Stimulated activated CD8-positive, alpha-beta memory T cell treated with anti-CD3 and anti-CD28 coated beads, Interleukin-15, amount 100 ng/mL, for 48 hours (primary cell): ENCODE measurements around the gene SIGLEC14.
"Not testable (repeated sequence)": the region's sequence is repeated elsewhere in the genome, so short reads cannot be mapped to it uniquely, and the experiment has no call there.

ENCODE experiments used
- DNase-seq, 2 donors: peaks; one replicate each; pipeline ENCODE4 v3.0.0-alpha.2; 2020; ENCODE audit warnings: low read depth in 2 of 2

SIGLEC14 gene

DNA sequence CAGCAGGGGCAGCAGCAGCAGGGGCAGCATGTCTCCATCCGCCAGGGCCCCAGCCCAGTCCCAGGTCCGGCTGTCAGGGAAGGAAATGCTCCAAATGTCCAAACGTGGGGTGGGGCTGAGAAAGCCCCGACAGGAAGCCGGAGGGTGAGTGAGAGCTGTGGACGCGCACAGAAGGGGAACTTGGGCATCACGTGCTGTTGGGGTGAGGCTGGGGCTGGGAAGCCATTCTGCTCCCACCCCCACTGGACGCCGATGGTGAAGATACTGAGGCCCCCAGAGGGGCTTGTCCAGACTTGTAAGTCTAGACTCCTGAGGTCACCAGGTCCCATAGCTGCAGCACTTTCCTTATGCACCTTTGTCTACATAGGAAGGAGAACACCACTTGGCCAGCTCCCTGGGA is at the start of gene SIGLEC14:
TSS of gene SIGLEC14 (minus strand) at position 96 of the 400 bp plus-strand sequence. CDS start at position 30, 66 bp downstream.
- not testable (repeated sequence) for DNase-seq

- DNase-seq: no peak
These were observed 49.2 kb upstream of the SIGLEC14 start for GRCh38 chr19:51695702-51696315.

DNA sequence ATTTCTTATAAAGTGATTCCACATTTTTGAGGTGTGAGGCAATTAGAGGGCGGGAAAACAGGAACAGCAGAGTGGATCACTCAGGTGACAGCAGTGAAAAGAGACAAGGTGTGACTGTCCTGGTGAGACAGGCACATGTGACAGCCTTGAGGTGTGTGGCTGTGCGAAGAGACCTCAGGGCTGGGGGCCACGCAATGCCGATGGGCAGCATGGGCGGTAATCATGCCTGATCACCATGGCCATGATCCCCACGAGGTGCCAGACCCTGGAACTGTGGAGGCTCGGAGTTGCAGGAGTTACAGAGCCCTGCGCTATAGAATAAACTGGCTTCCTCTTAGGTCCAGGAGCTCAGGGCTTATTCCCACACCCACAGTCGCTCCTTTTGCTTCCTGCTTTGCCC is 48.5 kb upstream of the SIGLEC14 start:
- DNase-seq: no peak

GRCh38 chr19:51694318-51695085 is 47.9 kb upstream of the SIGLEC14 start:
- no peak for DNase-seq

GRCh38 chr19:51693819-51694218 is 47.2 kb upstream of the SIGLEC14 start:
- DNase-seq: no peak

GRCh38 chr19:51693260-51693659 is 46.6 kb upstream of the SIGLEC14 start, which contains the start of gene SPACA6:
Gene SPACA6, plus strand, starts transcription at chr19:51693330. Its CDS starts 197 bp downstream, at chr19:51693527.
- DNase-seq: no peak

DNA sequence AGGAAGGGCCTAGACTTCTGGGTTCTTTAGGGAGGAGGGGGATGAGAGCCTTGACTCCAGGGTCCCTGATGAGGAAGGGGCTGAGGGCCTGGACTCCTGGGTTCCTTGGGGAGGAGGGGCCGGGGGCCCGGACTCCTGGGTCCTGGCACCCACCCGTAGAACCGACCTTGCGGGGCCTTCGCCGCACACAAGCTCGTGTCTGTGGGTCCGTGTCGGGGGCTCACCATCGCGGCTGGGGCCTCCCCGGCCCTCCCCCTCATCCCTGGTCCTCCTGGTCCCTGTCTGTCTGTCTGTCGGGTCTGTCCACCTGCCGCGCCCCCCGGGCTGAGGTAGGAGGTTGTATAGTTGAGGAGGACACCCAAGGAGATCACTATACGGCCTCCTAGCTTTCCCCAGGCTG is 45.8 kb upstream of the SIGLEC14 start:
- DNase-seq: no peak

DNA sequence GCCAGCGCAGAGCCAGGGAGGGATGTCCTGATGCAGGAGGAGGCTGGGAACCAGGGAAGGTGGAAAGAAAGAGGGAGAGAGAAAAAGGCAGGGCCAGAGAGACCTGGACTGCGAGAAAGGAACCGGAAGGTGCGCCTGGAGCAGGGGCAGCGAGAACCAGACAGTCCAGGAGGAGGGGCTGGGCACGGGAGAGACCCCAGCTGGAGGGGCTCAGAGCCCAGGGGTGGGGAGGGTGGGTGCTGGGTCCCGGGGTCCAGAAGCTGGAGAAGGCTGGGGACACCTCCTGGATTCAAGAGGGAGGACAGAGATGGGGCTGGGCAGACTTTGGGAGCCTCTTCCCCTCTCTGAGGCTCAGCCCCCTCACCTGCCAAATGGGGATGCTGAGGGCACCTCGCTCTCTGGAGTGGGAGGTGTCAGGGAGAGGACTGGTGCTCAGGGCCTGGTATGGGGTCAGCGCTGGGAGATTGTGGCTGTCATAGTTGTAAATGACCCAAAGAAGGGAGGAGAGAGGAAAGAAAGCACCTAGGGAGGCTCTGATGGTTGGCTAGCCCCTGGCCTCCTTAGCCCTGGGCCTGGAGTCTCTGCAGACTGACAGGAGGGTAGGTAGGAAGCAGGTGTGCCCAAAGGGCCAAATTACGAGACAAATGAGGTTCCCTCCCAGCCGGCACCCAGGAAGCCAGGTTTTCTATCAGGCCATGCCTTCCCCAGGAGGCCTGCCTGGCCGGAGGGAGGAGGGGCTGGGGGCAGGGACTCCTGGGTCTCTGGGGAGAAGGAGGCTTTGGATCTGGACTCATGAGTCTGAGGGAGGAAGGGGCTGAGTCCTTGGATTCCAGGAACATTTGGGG is 45.2 kb upstream of the SIGLEC14 start:
- DNase-seq: no peak

GRCh38 chr19:51691074-51691583 is 44.5 kb upstream of the SIGLEC14 start:
- DNase-seq: no peak

DNA sequence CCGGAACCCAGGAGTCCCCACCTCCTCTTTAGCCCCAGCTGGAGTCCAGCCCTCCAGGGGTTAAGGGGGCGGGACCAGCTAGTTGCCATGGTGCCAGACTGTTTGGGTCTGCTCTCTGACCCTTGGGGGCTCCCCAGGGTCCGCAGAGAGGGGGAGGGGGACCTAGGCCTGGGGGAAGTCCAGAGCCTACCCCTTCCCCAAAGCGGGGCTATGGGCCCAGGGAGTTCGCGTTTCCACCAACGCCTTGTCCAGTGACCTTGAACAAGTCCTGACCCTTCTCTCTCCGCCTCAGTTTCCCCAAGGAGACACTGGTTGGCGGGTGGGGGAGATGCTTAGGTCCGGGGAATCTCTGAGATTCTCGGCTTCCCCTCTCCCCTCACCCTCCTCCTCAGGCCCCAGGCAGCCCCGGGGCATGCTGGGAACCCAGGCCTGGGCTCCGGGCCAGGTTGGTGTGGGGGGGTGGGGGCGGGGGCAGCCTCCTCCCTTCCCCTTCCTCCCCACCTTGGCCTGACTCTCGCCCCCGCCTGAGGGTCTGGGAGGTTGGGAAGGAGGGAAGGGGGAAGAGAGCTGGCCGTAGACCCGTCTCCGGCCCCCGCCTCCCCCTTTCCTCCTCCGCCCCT is 43.9 kb upstream of the SIGLEC14 start:
- DNase-seq: peak; percentile 50 to 53

DNA sequence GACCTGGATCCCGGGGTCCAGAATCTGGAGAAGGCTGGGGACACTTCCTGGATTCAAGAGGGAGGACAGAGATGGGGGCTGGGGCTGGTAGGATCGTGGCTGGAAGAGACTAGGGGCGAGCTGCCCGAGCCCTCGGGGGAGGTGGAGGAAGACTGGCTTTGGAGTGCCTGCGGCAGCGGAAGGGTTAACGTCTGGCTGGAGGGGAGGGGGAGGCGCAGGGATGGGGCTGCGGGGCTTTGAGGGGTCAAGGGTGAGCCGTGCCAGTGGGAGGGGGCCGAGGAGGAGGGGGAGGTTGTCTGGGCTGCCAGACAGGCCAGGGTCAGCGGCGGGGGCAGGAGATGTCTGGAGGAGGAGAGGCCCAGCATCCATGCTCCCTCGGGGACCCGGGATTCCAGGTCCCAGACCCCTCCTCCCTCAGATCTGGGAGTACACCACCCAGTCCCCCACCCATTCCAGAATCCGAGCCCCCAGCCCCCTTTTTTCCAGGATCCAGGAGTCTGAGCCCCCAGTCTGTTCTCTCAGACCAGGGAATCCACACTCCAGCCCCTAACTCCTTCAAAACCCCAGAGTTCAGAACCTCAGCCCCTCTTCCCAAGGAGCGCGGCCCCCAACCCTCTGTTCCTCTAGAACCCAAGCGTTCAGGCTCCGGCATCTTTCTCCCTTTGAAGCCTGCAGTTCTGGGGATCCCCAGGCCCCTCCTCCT is 43.3 kb upstream of the SIGLEC14 start:
- no peak for DNase-seq

DNA sequence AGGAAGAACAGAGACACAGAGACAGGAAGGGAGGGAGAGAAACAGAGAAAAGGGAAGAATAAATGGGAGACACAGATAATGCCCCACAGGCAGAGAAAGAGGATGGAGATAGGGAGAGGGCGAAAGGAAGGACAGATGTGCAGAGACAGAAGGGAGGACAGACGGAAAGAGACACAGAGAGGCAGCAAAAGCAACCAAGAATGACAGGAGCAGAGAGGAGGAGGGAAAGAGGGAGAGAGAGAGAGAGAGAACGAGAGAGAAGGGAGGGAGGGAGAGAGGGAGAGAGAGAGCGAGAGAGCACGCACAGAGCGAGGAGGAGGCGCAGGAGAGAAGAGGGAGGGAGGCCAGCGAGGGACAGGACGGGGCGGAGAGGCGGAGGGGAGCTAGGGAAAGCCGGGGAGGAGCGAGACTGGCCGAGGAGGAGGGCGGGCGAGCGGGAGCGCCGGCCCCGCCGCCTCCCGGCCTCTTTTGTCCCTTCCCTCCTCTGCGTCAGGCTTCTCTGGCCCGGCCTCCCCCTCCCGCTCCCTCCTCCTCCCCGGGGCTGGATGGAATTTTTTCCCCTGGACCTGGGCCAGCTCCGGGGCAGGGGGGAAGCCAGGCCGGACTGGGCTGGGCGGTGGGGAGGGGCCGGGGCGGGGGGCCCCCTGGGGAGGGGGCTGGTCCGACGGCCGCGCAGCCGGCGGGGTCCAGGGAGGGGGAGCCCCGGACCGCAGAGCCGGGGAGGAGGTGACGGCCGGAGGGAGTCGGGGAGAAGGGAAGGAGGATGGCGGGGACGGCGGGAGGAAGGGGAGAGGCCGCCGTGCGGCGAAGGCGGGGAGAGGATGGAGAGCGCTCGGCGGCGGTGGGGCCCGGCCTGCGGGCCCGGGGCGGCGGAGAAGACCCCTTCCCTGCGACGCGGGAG is 42.3 kb upstream of the SIGLEC14 start:
- no peak for DNase-seq

- no peak for DNase-seq
These were observed 41.4 kb upstream of the SIGLEC14 start for GRCh38 chr19:51687791-51688670.

DNA sequence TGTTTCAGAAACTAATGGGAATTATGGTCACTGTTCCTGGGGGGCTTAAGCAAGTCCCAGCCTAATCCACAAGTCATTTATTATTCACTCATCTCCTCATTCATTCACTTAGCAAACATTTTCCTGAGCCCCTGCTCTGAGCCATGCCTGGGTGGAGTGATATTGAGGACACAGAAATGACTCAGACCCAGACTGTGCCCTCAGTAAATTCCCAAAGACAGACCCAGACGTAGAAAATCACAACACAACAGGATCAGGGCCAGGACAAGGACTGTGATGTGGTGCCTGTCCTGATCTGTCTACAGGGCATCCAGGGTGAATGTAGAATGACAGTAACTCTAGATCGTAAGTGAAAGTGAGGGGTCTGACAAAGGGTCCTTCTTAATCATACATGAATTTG is 39.5 kb upstream of the SIGLEC14 start:
- no peak for DNase-seq

DNA sequence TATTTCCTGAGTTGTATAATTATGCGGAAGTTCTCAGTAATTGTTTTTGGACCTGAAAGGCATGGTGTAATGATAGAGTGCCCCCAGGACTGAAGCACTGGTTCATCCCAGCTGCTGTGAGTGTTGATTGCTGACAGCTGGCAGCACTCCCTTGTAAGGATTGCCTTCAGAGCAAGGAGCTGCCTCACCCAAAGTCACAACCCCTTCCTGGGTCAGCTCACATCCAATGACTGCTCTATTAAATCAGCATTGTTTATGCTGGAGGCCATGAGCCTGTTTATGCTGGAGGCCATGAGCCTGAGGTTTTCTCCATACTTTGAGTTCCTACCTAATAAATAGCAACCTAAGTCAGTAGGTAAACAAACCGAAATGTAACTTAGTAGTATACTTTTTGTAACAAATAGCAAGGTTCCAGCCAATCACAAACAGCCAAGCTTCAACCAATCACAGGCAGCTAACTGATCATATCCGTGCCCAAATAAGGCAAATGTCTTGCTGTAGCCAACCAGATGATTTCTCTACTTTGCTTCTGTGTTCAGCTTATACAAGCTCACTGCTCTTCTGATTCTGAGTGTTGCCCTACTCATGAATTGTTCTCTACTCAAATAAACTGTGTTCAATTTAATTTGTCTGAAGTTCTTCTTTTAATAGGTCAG is 34.8 kb upstream of the SIGLEC14 start:
- DNase-seq: no peak

- no peak for DNase-seq
These were observed 33.8 kb upstream of the SIGLEC14 start for GRCh38 chr19:51680474-51680873.

- no peak for DNase-seq
These were observed 30.0 kb upstream of the SIGLEC14 start for GRCh38 chr19:51676566-51677083.

- not testable (repeated sequence) for DNase-seq
These were observed 29.4 kb upstream of the SIGLEC14 start for GRCh38 chr19:51675911-51676565.
